ENCODE data around the gene FAM135A. TPM values are rescaled to one million over a fixed set of nuclear protein-coding genes. Genes with fewer than 3 reads are reported as not detected.

The FAM135A gene
- total and polyA plus RNA-seq, 2 of the 4 experiments (the other 2 are of a cell fraction) = 2.2 to 7.9 TPM

GRCh38 chr6:70412252-70413113, 825 bp upstream of the FAM135A start:
- H3K4me1 ChIP-seq (ENCODE audit: control insufficient read depth, insufficient read depth, low read length) = no peaks in the 10 kb centered on the region
- peak; percentile 40; the same call in 1 of the 2 replicates for TF ChIP-seq CEBPB (IDR thresholded peaks at IDR 0.05; ENCODE audit: low read depth, low read length)
- no peak for TF ChIP-seq USF2 (IDR thresholded peaks at IDR 0.05; ENCODE audit: low read depth, low read length)
- DNase-seq = no peak
- H2BK15ac ChIP-seq (ENCODE audit: low read depth, low read length) = no peak overlapping the region
- no peaks in the 10 kb centered on the region for H3K9me1 ChIP-seq (ENCODE audit: insufficient read depth, low read length)
- CTCF ChIA-PET = interaction anchor here (0.5 kb wide), 1 partner anchor 579 kb away, joined by 3 read pairs; no protein-coding TSS in a partner anchor
- H2BK20ac ChIP-seq (ENCODE audit: low read depth, low read length) = no peak overlapping the region
- POLR2A ChIA-PET (ENCODE audit: unreplicated experiment) = interaction anchor here (0.6 kb wide), 1 partner anchor 185 kb away, joined by 9 read pairs; no protein-coding TSS in a partner anchor
- H3K4me3 ChIP-seq (ENCODE audit: insufficient read depth, low read depth, low read length) = peak overlapping the region; percentile 56
- 100% methylated on average over 2 of the region's 25 CpGs; no CpG with 5 or more reads in 1 of the 2 experiments for WGBS, 2 experiments (ENCODE audit: extremely low coverage in 2 of 2, insufficient read length in 1 of 2)
- H3K23ac ChIP-seq (ENCODE audit: low read depth, low read length) = no peak overlapping the region
- peak overlapping the region; percentile 90 to 94 for H4K8ac ChIP-seq (ENCODE audit: low read depth in 2 of 2, low read length in 2 of 2)
- H3K56ac ChIP-seq (ENCODE audit: extremely low read depth, insufficient read depth, low read length) = peak overlapping the region; percentile 79
- peak overlapping the region; percentile 68 for H4K5ac ChIP-seq (ENCODE audit: low read depth, low read length)
- H3K4me2 ChIP-seq (ENCODE audit: low read depth, low read length) = peak overlapping the region; percentile 88
- H3K27ac ChIP-seq (ENCODE audit: insufficient read depth, low read length) = peak overlapping the region; percentile 12
- peak overlapping the region; percentile 53 for H3K4ac ChIP-seq (ENCODE audit: low read depth, low read length)
- H3K14ac ChIP-seq (replicated peaks; ENCODE audit: low read depth, low read length) = peak overlapping the region; percentile 65
- peaks cover 0 to 6% of the 10 kb centered on the region in 2 experiments; a peak in 1 of 4 replicates for H3K79me1 ChIP-seq (ENCODE audit: low read depth in 1 of 2, low read length in 2 of 2)
- no peaks in the 10 kb centered on the region for H3K36me3 ChIP-seq (ENCODE audit: control insufficient read depth, insufficient read depth, low read length)
- dilution Hi-C loops (cut with HindIII; ENCODE audit: low sequenced_read_pairs, unreplicated experiment) = no loop called here
- intact Hi-C loops (cut with micrococcal nuclease) = loop anchor here (1.0 to 5.0 kb wide), 2 partner anchors 41 to 545 kb away; partner anchors contain the start of gene B3GAT2
- no peak overlapping the region for H2AK9ac ChIP-seq (replicated peaks; ENCODE audit: low read depth, low read length, poor library complexity)
- peak; percentile 48 for ATAC-seq (ENCODE audit: low read depth)
- peak overlapping the region; percentile 10; the same call in 1 of the 2 replicates for H3K18ac ChIP-seq (ENCODE audit: low read depth, low read length)
- no peak overlapping the region; the same call in 1 of the 2 replicates for H2BK120ac ChIP-seq (ENCODE audit: low read depth, low read length)
- peak overlapping the region; percentile 91 for H2AFZ ChIP-seq (replicated peaks; ENCODE audit: low read length, poor library complexity)
- H3K27me3 ChIP-seq (ENCODE audit: control insufficient read depth, insufficient read depth, low read length) = no peaks in the 10 kb centered on the region
- no peaks in the 10 kb centered on the region for H4K20me1 ChIP-seq (ENCODE audit: insufficient read depth, low read length)
- no peak overlapping the region for H2BK5ac ChIP-seq (ENCODE audit: low read depth, low read length, poor library complexity, severe bottlenecking)
- no peaks in the 10 kb centered on the region for H3K9me3 ChIP-seq (ENCODE audit: control insufficient read depth, insufficient read depth, low read length)
- BruUV-seq (replicated peaks) = no TSS peak
- H2AK5ac ChIP-seq (ENCODE audit: low read depth, low read length) = no peak overlapping the region
- in situ Hi-C loops (cut with MboI; ENCODE audit: low sequenced_read_pairs) = no loop called here
- H4K91ac ChIP-seq (ENCODE audit: insufficient read depth, low read depth, low read length) = peak overlapping the region; percentile 73
- H3K9ac ChIP-seq (ENCODE audit: low read depth, low read length) = peak overlapping the region; percentile 65

Data from IMR-90 (cell line).